ENCODE measurements around the gene ABCD3.
"Not testable (repeated sequence)": the region's sequence is repeated elsewhere in the genome, so short reads cannot be mapped to it uniquely, and the experiment has no call there.

DNA sequence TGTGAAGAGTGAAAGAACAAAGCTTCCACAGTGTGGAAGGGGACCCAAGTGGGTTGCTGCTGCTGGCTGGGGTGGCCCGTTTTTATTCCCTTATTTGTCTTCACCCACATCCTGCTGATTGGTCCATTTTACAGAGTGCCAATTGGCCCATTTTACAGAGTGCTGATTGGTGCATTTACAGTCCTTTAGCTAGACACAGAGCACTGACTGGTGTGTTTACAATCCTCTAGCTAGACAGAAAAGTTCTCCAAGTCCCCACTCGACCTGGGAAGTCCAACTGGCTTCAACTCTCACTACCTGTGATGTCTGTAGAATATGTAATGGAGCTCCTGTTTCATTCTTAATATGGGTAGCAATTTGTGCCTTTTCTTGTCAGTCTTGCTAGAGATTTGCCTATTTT is 39.7 kb upstream of the ABCD3 start:
- TF ChIP-seq POLR2A (IDR thresholded peaks at IDR 0.05; ENCODE audit: low read length); GATA1 (IDR thresholded peaks at IDR 0.05; ENCODE audit: low read depth, low read length): not testable (repeated sequence)
